GM18861 (cell line): ENCODE results near the gene APOBEC3H.

Experiments
- ATAC-seq: cut with Tn5 transposase; IDR thresholded peaks from one replicate; pipeline ENCODE4 v1.9.1; 2021; ENCODE audit not compliant: unreplicated experiment

APOBEC3H gene

GRCh38 chr22:39080052-39080762 is 16.8 kb upstream of the APOBEC3H start:
- ATAC-seq, result no peak

GRCh38 chr22:39081016-39081415 is 16.0 kb upstream of the APOBEC3H start:
- ATAC-seq, result no peak

- ATAC-seq, result no peak
Measured at GRCh38 chr22:39081598-39081997, 15.4 kb upstream of the APOBEC3H start.

GRCh38 chr22:39083212-39084165 is 13.6 kb upstream of the APOBEC3H start:
- no peak for ATAC-seq

- no peak for ATAC-seq
Measured at GRCh38 chr22:39084666-39085065, 12.4 kb upstream of the APOBEC3H start.

- no peak for ATAC-seq
Measured at GRCh38 chr22:39087098-39087497, 9.9 kb upstream of the APOBEC3H start.

- ATAC-seq, result no peak
Measured at GRCh38 chr22:39087881-39088684, 9.0 kb upstream of the APOBEC3H start.

GRCh38 chr22:39088685-39089032 is 8.4 kb upstream of the APOBEC3H start:
- ATAC-seq, result no peak

- ATAC-seq, result no peak
Measured at GRCh38 chr22:39089928-39090327, 7.1 kb upstream of the APOBEC3H start.

- ATAC-seq, result no peak
Measured at GRCh38 chr22:39090426-39091064, 6.5 kb upstream of the APOBEC3H start.

GRCh38 chr22:39091126-39092081 is 5.6 kb upstream of the APOBEC3H start:
- ATAC-seq, result no peak

GRCh38 chr22:39092111-39092862 is 4.8 kb upstream of the APOBEC3H start:
- ATAC-seq, result no peak

GRCh38 chr22:39094717-39095389 is 2.2 kb upstream of the APOBEC3H start:
- no peak for ATAC-seq

- ATAC-seq, result no peak
Measured at GRCh38 chr22:39095971-39096370, 1.1 kb upstream of the APOBEC3H start.

- no peak for ATAC-seq
Measured at GRCh38 chr22:39098026-39098425, 982 bp downstream of the APOBEC3H start.

GRCh38 chr22:39098576-39098975 is 1.5 kb downstream of the APOBEC3H start:
- ATAC-seq, result no peak

GRCh38 chr22:39101226-39101625 is 4.2 kb downstream of the APOBEC3H start:
- no peak for ATAC-seq

GRCh38 chr22:39103431-39103830 is 6.4 kb downstream of the APOBEC3H start:
- ATAC-seq, result no peak
